Body of pancreas (tissue), 4 donors: ENCODE results near the gene STIM1.

Experiments used
- CTCF ChIP-seq, 7 experiments: fragments of 450-650 bp in 4 of 7; fragments of 200-600 bp in 3 of 7; sonication (generic) in 3 of 7; IDR thresholded peaks; one replicate each; pipeline ENCODE4 v1.5.1; 2016 to 2019; ENCODE audit warnings: antibody characterized with exemption in 7 of 7
- POLR2A ChIP-seq, 3 donors: fragments of 450-650 bp; IDR thresholded peaks; one replicate each; pipeline ENCODE4 v1.6.1; 2016; ENCODE audit warnings: antibody characterized with exemption in 3 of 3, mild to moderate bottlenecking in 2 of 3

GRCh38 chr11:3957437-3957836, 102.0 kb downstream of the STIM1 start:
- TF ChIP-seq CTCF (IDR thresholded peaks at IDR 0.05) = no peak
- no peak for TF ChIP-seq POLR2A (IDR thresholded peaks at IDR 0.05)
